Measurements from ENCODE around the gene SCRN2.
A peak's percentile ranks its signal among the peaks of the same experiment; 100 is the strongest.

The SCRN2 gene

DNA sequence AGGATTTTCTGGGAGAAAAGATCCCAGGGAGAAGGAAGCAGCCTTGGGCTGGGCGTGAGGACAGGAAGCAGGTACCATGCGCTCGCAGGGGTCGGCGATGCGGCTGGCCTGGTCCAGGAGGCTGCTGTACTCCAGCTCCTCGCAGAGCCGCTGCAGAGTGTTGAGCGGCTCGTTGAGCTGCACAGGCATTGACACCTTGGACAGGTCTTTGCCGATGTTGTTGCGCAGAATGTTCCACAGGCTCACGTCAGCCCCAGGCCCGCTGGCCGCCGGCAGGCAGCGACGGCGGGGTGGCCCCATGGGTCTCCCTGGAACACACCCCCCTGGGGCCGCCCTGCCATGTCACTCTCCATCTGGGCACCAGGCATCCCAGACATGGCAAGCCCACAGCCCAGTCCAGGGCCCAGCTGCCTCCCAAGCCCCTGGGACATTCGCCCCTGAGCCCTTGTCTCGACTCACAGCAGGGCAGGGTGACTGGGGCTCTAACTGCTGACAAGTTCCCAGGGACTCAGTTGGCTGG lies 27.5 kb downstream of the SCRN2 start:
- no peak for TF ChIP-seq CTCF (conservative IDR thresholded peaks at IDR 0.05; ENCODE audit: control insufficient read depth, insufficient read depth, low read depth, low read length)
- no peak overlapping the region for H3K4me3 ChIP-seq (ENCODE audit: control insufficient read depth, low read depth, low read length)

DNA sequence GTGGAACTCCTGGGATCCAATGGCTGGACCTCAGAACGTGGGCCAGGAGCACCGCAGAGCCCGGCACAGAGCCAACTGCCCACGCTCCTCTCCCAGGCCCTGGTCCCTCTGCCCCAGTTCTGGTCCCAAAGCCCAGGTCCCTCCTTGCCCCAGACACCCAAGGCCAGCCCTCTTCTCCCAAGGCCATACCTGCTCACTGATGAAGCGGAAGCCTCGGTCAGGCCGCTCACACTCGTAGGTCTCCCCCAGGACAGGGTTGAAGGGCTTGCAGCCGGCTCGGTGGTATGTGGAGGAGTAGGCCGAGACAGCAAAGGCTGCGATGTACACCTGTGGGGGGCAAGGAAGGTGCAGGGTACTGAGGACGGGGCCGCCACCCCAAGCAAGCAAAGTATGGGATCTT lies 28.0 kb downstream of the SCRN2 start:
- TF ChIP-seq CTCF (conservative IDR thresholded peaks at IDR 0.05; ENCODE audit: control insufficient read depth, insufficient read depth, low read depth, low read length): no peak
- H3K4me3 ChIP-seq (ENCODE audit: control insufficient read depth, low read depth, low read length): no peak overlapping the region
- DNase-seq (ENCODE audit: low read depth): no peak

More for the DNA sequence above, 27.5 kb downstream of the SCRN2 start:
- DNase-seq (ENCODE audit: low read depth): no peak

DNA sequence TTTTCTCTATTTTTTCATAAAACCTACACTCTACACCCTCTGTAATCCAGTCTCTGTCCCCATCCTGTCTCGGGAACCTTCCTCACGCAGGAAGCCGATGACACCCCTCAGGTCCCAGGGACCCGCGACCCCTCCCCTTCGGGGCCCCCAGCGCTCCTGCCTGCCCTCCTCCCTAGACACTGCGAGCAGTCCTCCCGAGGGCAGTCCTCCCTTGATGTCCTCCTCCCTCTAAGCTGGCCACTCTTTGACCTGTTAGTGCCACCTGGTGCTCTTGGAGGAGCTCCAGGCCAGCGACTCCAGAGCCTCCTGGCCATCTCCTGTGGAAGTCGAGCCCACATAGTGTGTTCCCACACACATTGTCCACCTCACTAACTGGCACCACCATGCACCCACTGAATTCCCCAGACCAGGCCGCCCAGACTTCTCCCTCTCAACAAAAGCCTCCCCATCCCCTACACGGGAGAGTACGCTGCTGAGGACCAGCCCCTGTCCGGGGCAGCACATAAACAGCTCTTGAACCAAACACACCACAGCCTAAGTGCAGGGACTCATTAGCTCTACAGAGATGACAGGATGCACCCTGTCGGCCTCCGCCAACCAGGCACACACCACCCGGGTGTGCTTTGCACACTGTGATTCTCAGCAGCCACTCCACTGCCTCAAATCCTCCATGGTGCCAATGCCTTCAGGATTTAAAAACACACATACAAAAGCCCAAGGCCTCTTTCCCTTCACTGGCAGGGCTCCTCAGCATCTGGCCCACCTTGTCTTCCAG lies 28.7 kb downstream of the SCRN2 start:
- no peak for TF ChIP-seq CTCF (conservative IDR thresholded peaks at IDR 0.05; ENCODE audit: control insufficient read depth, insufficient read depth, low read depth, low read length)
- no peak for DNase-seq (ENCODE audit: low read depth)
- H3K4me3 ChIP-seq (ENCODE audit: control insufficient read depth, low read depth, low read length): no peak overlapping the region

- no peak overlapping the region for H3K4me3 ChIP-seq (ENCODE audit: control insufficient read depth, low read depth, low read length)
- DNase-seq (ENCODE audit: low read depth): no peak
- no peak for TF ChIP-seq CTCF (conservative IDR thresholded peaks at IDR 0.05; ENCODE audit: control insufficient read depth, insufficient read depth, low read depth, low read length)
Observed at GRCh38 chr17:47811709-47812108, 29.4 kb downstream of the SCRN2 start.

GRCh38 chr17:47810901-47811635 lies 30.0 kb downstream of the SCRN2 start:
- DNase-seq (ENCODE audit: low read depth): no peak
- TF ChIP-seq CTCF (conservative IDR thresholded peaks at IDR 0.05; ENCODE audit: control insufficient read depth, insufficient read depth, low read depth, low read length): no peak
- no peak overlapping the region for H3K4me3 ChIP-seq (ENCODE audit: control insufficient read depth, low read depth, low read length)

- no peak for TF ChIP-seq CTCF (conservative IDR thresholded peaks at IDR 0.05; ENCODE audit: control insufficient read depth, insufficient read depth, low read depth, low read length)
- H3K4me3 ChIP-seq (ENCODE audit: control insufficient read depth, low read depth, low read length): no peak overlapping the region
- peak; percentile 94 for DNase-seq (ENCODE audit: low read depth)
Observed at GRCh38 chr17:47810200-47810821, 30.8 kb downstream of the SCRN2 start.
